Mesenchymal stem cell (in vitro differentiated cells and primary cell): Measurements from ENCODE around the gene PARP4.
"Not testable (repeated sequence)": the region's sequence is repeated elsewhere in the genome, so short reads cannot be mapped to it uniquely, and the experiment has no call there.

Source experiments
- DNase-seq: peaks from one replicate; pipeline ENCODE4 v3.0.0-alpha.2; 2013
- H2AFZ ChIP-seq: one replicate; pipeline ENCODE4 v1.6.1; 2013; ENCODE audit warnings: low read depth, mild to moderate bottlenecking, control low read depth, inconsistent platforms, low read length, moderate library complexity
- H2AK5ac ChIP-seq: 2 replicates; pipeline ENCODE4 v1.6.1; 2013; ENCODE audit warnings: low read length, moderate library complexity, mild to moderate bottlenecking, inconsistent platforms; ENCODE audit not compliant: severe bottlenecking
- H2BK120ac ChIP-seq: one replicate; pipeline ENCODE4 v1.6.1; 2013; ENCODE audit warnings: low read depth, mild to moderate bottlenecking, inconsistent platforms, low read length, moderate library complexity
- H2BK12ac ChIP-seq, 2 experiments: one replicate each; pipeline ENCODE4 v1.6.1; 2013; ENCODE audit warnings: inconsistent platforms in 2 of 2, low read length in 2 of 2, mild to moderate bottlenecking in 2 of 2, moderate library complexity in 2 of 2, control low read depth in 1 of 2
- H2BK15ac ChIP-seq: one replicate; pipeline ENCODE4 v1.6.1; 2013; ENCODE audit warnings: mild to moderate bottlenecking, low read depth, inconsistent platforms; ENCODE audit not compliant: poor library complexity, severe bottlenecking
- H2BK5ac ChIP-seq: 2 replicates; pipeline ENCODE4 v1.6.1; 2013; ENCODE audit warnings: low read depth, mild to moderate bottlenecking, low read length, control low read depth, inconsistent platforms; ENCODE audit not compliant: poor library complexity, severe bottlenecking
- H3K14ac ChIP-seq, 2 experiments: one replicate each; pipeline ENCODE4 v1.6.1; 2013; ENCODE audit warnings: inconsistent platforms in 2 of 2, low read length in 2 of 2, control low read depth in 1 of 2, mild to moderate bottlenecking in 1 of 2, moderate library complexity in 1 of 2
- H3K18ac ChIP-seq, 2 experiments: one replicate each; pipeline ENCODE4 v1.6.1; 2013; ENCODE audit warnings: inconsistent platforms in 2 of 2, low read length in 2 of 2, control low read depth in 1 of 2, low read depth in 1 of 2, mild to moderate bottlenecking in 1 of 2
- H3K23ac ChIP-seq, 2 experiments: one replicate each; pipeline ENCODE4 v1.6.1; 2013; ENCODE audit warnings: inconsistent platforms in 2 of 2, low read length in 2 of 2, mild to moderate bottlenecking in 2 of 2, moderate library complexity in 2 of 2, control low read depth in 1 of 2
- H3K27ac ChIP-seq: 2 replicates; pipeline ENCODE4 v1.5.1; 2013; ENCODE audit warnings: mild to moderate bottlenecking, moderate library complexity, low read length, control low read depth, inconsistent platforms; ENCODE audit not compliant: poor library complexity, severe bottlenecking
- H3K27me3 ChIP-seq, 2 experiments: 2 replicates each; pipeline versions ENCODE4 v1.6.1 to v1.7.0; 2013; ENCODE audit warnings: low read length in 2 of 2, mild to moderate bottlenecking in 2 of 2, moderate library complexity in 2 of 2, control low read depth in 1 of 2, inconsistent platforms in 1 of 2; ENCODE audit not compliant: control insufficient read depth in 1 of 2, insufficient read depth in 1 of 2
- H3K36me3 ChIP-seq, 2 experiments: 2 replicates each; pipeline versions ENCODE4 v1.6.1 to v1.7.0; 2013; ENCODE audit warnings: low read length in 2 of 2, control low read depth in 1 of 2, inconsistent platforms in 1 of 2, low read depth in 1 of 2, mild to moderate bottlenecking in 1 of 2; ENCODE audit not compliant: insufficient read depth in 2 of 2, control insufficient read depth in 1 of 2
- H3K4ac ChIP-seq, 2 experiments: one replicate each; pipeline ENCODE4 v1.6.1; 2013; ENCODE audit warnings: inconsistent platforms in 2 of 2, low read length in 2 of 2, mild to moderate bottlenecking in 2 of 2, moderate library complexity in 2 of 2, control low read depth in 1 of 2, low read depth in 1 of 2
- H3K4me1 ChIP-seq: 2 replicates; pipeline ENCODE4 v1.6.1; 2013; ENCODE audit warnings: low read depth, low read length, control low read depth; ENCODE audit not compliant: control insufficient read depth, insufficient read depth
- H3K4me2 ChIP-seq: 2 replicates; pipeline ENCODE4 v1.6.1; 2013; ENCODE audit warnings: low read length, mild to moderate bottlenecking, inconsistent platforms; ENCODE audit not compliant: poor library complexity, severe bottlenecking
- H3K4me3 ChIP-seq, 2 experiments: 2 replicates each; pipeline versions ENCODE4 v1.5.1 to v1.7.0; 2013; ENCODE audit warnings: low read length in 2 of 2, mild to moderate bottlenecking in 2 of 2, control low read depth in 1 of 2, low read depth in 1 of 2; ENCODE audit not compliant: insufficient read depth in 1 of 2
- H3K79me1 ChIP-seq: replicated peaks from 2 replicates; pipeline ENCODE4 v1.6.1; 2013; ENCODE audit warnings: mild to moderate bottlenecking, control low read depth, low read length, inconsistent platforms; ENCODE audit not compliant: poor library complexity, severe bottlenecking
- H3K9ac ChIP-seq: 2 replicates; pipeline ENCODE4 v1.7.0; 2013; ENCODE audit warnings: mild to moderate bottlenecking, low read length, moderate library complexity
- H3K9me3 ChIP-seq: 2 replicates; pipeline ENCODE4 v1.7.0; 2013; ENCODE audit warnings: mild to moderate bottlenecking, low read length; ENCODE audit not compliant: control insufficient read depth
- H4K8ac ChIP-seq: one replicate; pipeline ENCODE4 v1.6.1; 2013; ENCODE audit warnings: inconsistent platforms, mild to moderate bottlenecking, low read length, moderate library complexity
- H4K91ac ChIP-seq: one replicate; pipeline ENCODE4 v1.6.1; 2013; ENCODE audit warnings: mild to moderate bottlenecking, low read length, inconsistent platforms
- WGBS: methylation state at CpG from one replicate; pipeline ENCODE4 v1.1.7; 2013; ENCODE audit warnings: mixed read lengths; 5-methylcytosine and 5-hydroxymethylcytosine counted together

PARP4 gene

GRCh38 chr13:24406524-24406923, 106.1 kb downstream of the PARP4 start:
- H3K79me1 ChIP-seq, result no peaks in the 10 kb centered on the region
- H2BK120ac ChIP-seq, result no peak overlapping the region
- 94% methylated on average over 3 of the region's 4 CpGs for WGBS
- DNase-seq, result no peak
- no peaks in the 10 kb centered on the region for H3K4me1 ChIP-seq
- no peak overlapping the region for H4K8ac ChIP-seq
- no peak overlapping the region for H2BK12ac ChIP-seq
- no peak overlapping the region for H3K27ac ChIP-seq
- H3K4ac ChIP-seq, result no peak overlapping the region
- no peaks in the 10 kb centered on the region for H3K27me3 ChIP-seq
- H3K9me3 ChIP-seq, result no peaks in the 10 kb centered on the region
- no peak overlapping the region for H3K18ac ChIP-seq
- no peak overlapping the region for H3K14ac ChIP-seq
- no peak overlapping the region for H2AFZ ChIP-seq
- no peak overlapping the region for H2BK15ac ChIP-seq
- no peak overlapping the region for H3K9ac ChIP-seq
- H3K23ac ChIP-seq, result no peak overlapping the region
- H3K4me2 ChIP-seq, result no peak overlapping the region
- H4K91ac ChIP-seq, result no peak overlapping the region
- no peak overlapping the region for H3K4me3 ChIP-seq
- no peak overlapping the region for H2AK5ac ChIP-seq
- H3K36me3 ChIP-seq, result no peaks in the 10 kb centered on the region
- H2BK5ac ChIP-seq, result no peak overlapping the region

GRCh38 chr13:24396821-24397220, 115.8 kb downstream of the PARP4 start:
- Histone ChIP-seq H3K79me1 (no peaks in the 10 kb centered on the region), H3K4ac (no peak overlapping the region), H3K27ac (no peak overlapping the region), H3K9me3 (peaks cover 14% of the 10 kb centered on the region), H3K14ac (no peak overlapping the region), H2AK5ac (no peak overlapping the region), H2BK5ac (no peak overlapping the region), H3K36me3 (no peaks in the 10 kb centered on the region), H3K23ac (no peak overlapping the region), H3K4me2 (no peak overlapping the region), H2BK15ac (no peak overlapping the region), H2BK120ac (no peak overlapping the region), H3K27me3 (no peaks in the 10 kb centered on the region), H3K9ac (no peak overlapping the region), H3K4me3 (no peak overlapping the region), H2AFZ (no peak overlapping the region), H4K91ac (no peak overlapping the region), H4K8ac (no peak overlapping the region), H3K4me1 (no peaks in the 10 kb centered on the region), H2BK12ac (no peak overlapping the region), H3K18ac (no peak overlapping the region)
- no CpG with 5 or more reads among the region's 2 CpGs for WGBS
- no peak for DNase-seq

GRCh38 chr13:24392972-24393371, 119.6 kb downstream of the PARP4 start:
- no peak overlapping the region for H2AK5ac ChIP-seq
- no peak overlapping the region for H4K8ac ChIP-seq
- no peak overlapping the region for H3K4me2 ChIP-seq
- H4K91ac ChIP-seq, result no peak overlapping the region
- no peak overlapping the region for H3K23ac ChIP-seq
- DNase-seq, result no peak
- no peak overlapping the region for H2AFZ ChIP-seq
- no peak overlapping the region for H2BK12ac ChIP-seq
- H3K9me3 ChIP-seq, result peaks cover 14% of the 10 kb centered on the region
- no peak overlapping the region for H3K4me3 ChIP-seq
- H3K9ac ChIP-seq, result no peak overlapping the region
- no peak overlapping the region for H3K4ac ChIP-seq
- H2BK15ac ChIP-seq, result no peak overlapping the region
- H3K79me1 ChIP-seq, result no peaks in the 10 kb centered on the region
- no peak overlapping the region for H3K27ac ChIP-seq
- H2BK5ac ChIP-seq, result no peak overlapping the region
- peaks cover 5 to 10% of the 10 kb centered on the region in 2 experiments for H3K27me3 ChIP-seq
- H2BK120ac ChIP-seq, result no peak overlapping the region
- peaks cover 1% of the 10 kb centered on the region for H3K4me1 ChIP-seq
- no peak overlapping the region for H3K14ac ChIP-seq
- no peaks in the 10 kb centered on the region for H3K36me3 ChIP-seq
- no peak overlapping the region for H3K18ac ChIP-seq
- WGBS, result 84% methylated on average over 4 of the region's 4 CpGs

GRCh38 chr13:24391771-24392683, 120.6 kb downstream of the PARP4 start:
- H2AFZ ChIP-seq, H3K4me2 ChIP-seq, DNase-seq, H3K4me3 ChIP-seq, H2BK120ac ChIP-seq, H3K9ac ChIP-seq, H3K9me3 ChIP-seq, H3K14ac ChIP-seq, H4K91ac ChIP-seq, H3K4ac ChIP-seq, H3K36me3 ChIP-seq, H2BK12ac ChIP-seq, H3K23ac ChIP-seq, H2AK5ac ChIP-seq, H4K8ac ChIP-seq, H3K18ac ChIP-seq, H2BK5ac ChIP-seq, H3K4me1 ChIP-seq, H2BK15ac ChIP-seq, H3K79me1 ChIP-seq, H3K27ac ChIP-seq: not testable (repeated sequence)
- 79% methylated on average over 19 of the region's 27 CpGs for WGBS
- H3K27me3 ChIP-seq, result peaks cover 11 to 19% of the 10 kb centered on the region in 2 experiments
